ENCODE results near the gene EID2.

- TF ChIP-seq CTCF (conservative IDR thresholded peaks at IDR 0.05) (no peak), EZH2 (IDR thresholded peaks at IDR 0.05; ENCODE audit: low read depth) (no peak)
These were observed 3.5 kb upstream of the EID2 start for GRCh38 chr19:39543477-39543857.
